Measurements from ENCODE around the gene PSMD2.

GRCh38 chr3:184291044-184291737 is 7.8 kb upstream of the PSMD2 start:
- TF ChIP-seq CTCF (IDR thresholded peaks at IDR 0.05; ENCODE audit: insufficient read depth, low read length, poor library complexity, severe bottlenecking) = no peak
- TF ChIP-seq EZH2phosphoT487 (conservative IDR thresholded peaks at IDR 0.05; ENCODE audit: low read length) = no peak
